Retinal pigment epithelial cell (primary cell): ENCODE data around the gene EYS.

ENCODE experiments used
- DNase-seq: peaks from one replicate; pipeline ENCODE4 v3.0.0-alpha.2; 2010; ENCODE audit warnings: low read depth
- H3K4me3 ChIP-seq: 2 replicates; pipeline ENCODE4 v1.5.1; 2011; ENCODE audit warnings: mild to moderate bottlenecking, low read length, control low read depth, moderate library complexity
- TF ChIP-seq, protein P1 (sequence below): conservative IDR thresholded peaks from 2 replicates; pipeline ENCODE4 v1.5.1; 2011; ENCODE audit warnings: low read depth, low read length, control low read depth, inconsistent platforms

EYS gene

GRCh38 chr6:64054861-64055260 lies 1652.2 kb downstream of the EYS start:
- TF ChIP-seq, protein P1, sequence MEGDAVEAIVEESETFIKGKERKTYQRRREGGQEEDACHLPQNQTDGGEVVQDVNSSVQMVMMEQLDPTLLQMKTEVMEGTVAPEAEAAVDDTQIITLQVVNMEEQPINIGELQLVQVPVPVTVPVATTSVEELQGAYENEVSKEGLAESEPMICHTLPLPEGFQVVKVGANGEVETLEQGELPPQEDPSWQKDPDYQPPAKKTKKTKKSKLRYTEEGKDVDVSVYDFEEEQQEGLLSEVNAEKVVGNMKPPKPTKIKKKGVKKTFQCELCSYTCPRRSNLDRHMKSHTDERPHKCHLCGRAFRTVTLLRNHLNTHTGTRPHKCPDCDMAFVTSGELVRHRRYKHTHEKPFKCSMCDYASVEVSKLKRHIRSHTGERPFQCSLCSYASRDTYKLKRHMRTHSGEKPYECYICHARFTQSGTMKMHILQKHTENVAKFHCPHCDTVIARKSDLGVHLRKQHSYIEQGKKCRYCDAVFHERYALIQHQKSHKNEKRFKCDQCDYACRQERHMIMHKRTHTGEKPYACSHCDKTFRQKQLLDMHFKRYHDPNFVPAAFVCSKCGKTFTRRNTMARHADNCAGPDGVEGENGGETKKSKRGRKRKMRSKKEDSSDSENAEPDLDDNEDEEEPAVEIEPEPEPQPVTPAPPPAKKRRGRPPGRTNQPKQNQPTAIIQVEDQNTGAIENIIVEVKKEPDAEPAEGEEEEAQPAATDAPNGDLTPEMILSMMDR, result no peak
- DNase-seq, result no peak
- no peak overlapping the region for H3K4me3 ChIP-seq

GRCh38 chr6:64050590-64050989 lies 1656.4 kb downstream of the EYS start:
- H3K4me3 ChIP-seq, result no peak overlapping the region
- DNase-seq, result no peak
- TF ChIP-seq, protein P1, result no peak

DNA sequence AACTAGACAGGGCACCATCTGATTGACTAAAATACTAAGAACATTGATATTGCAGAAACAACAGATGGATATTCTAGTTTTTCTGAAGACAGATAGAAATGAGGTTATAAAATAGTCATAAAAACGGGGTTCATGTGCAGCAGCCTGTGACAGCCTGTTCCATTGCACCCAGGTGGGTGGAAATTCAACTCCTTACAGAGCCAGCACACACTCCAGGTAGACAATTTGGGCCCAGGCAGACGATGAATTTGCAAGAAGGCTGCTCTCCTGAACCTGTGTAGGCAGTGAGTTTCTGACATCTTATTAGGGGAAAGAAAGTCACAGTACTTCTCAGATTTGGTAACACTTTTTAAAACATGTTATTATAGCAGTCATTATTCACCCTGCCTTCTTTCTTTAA lies 1657.3 kb downstream of the EYS start:
- no peak overlapping the region for H3K4me3 ChIP-seq
- TF ChIP-seq, protein P1, result no peak
- DNase-seq, result no peak

DNA sequence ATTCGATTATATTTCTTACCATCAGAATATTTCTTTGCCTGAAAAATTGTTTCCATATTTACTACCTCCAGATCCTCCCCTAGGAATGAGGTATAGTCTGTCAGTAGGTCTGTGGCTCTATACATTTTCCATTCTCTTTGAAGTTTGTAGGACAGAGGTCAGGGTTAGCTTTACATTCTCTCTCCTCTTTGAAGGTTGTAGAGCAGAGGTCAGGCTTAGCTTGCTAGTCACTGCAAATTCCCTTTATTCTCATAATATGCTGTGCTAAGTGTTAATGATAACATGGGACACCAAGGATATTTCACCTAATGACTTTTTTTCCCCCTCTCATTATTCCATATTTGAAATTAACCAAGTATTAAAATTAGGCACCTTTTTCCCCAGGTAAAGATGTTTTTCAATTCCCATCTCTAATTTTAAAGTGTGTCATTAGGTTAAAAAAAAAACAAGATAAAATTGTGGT lies 1660.2 kb downstream of the EYS start:
- no peak for DNase-seq
- TF ChIP-seq, protein P1, result no peak
- H3K4me3 ChIP-seq, result no peak overlapping the region

- no peak for DNase-seq
- TF ChIP-seq, protein P1, result no peak
- no peak overlapping the region for H3K4me3 ChIP-seq
These were observed 1665.7 kb downstream of the EYS start for GRCh38 chr6:64041373-64041772.

GRCh38 chr6:64040113-64040512 lies 1666.9 kb downstream of the EYS start:
- TF ChIP-seq, protein P1, result no peak
- DNase-seq, result no peak
- no peak overlapping the region for H3K4me3 ChIP-seq

DNA sequence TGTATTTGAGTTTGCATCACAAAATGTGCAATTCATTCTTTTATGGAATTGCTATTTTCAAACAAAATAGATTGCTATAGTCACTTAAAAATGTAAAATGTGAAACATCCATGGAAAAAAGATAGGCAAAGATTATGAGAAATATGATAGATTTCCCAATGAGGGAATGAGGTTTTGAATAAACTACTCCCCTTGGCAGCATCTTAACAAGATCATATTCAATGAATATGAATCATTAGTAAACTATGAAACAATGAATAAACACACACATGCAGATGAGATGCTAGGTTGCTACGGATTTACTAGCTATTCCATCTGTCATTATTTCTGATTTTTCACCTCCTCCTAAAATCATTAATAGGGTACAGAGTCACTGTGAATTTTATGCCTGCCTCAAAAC lies 1669.6 kb downstream of the EYS start:
- no peak overlapping the region for H3K4me3 ChIP-seq
- TF ChIP-seq, protein P1, result no peak
- DNase-seq, result no peak
